ENCODE data around the gene KRT2. TPM values are rescaled to one million over a fixed set of nuclear protein-coding genes. Genes with fewer than 3 reads are reported as not detected.

The KRT2 gene
- polyA plus RNA-seq, 6 donors from 2014 or later = not detected

DNA sequence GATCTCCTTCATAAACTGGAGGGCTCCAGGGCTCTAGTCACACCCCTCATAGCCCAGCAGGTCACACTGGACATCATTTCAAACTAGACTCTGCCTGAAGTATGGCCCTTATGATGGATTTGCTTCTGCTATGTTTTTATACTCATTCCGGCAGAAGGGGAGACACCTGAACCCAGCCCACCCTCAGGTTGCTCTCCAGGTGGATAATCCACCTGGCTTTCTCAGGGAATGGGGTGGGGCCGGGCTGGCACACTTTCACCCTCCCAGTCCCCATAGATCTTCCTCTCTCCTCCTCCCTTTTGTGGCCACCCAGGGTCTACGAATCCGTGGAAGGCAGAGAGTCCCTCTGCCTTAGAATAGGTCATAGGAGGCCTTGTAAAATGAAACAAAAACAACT, 23.9 kb downstream of the KRT2 start:
- Mint-ChIP-seq H3K9me3 (peaks cover 0 to 16% (median 0%) of the 10 kb centered on the region in 7 donors), H3K4me1 (no peaks in the 10 kb centered on the region), H3K4me3 (no peak overlapping the region), H3K36me3 (peaks cover 0 to 2% of the 10 kb centered on the region in 2 donors), H3K27me3 (peaks cover 4 to 42% (median 12%) of the 10 kb centered on the region in 3 donors), H3K27ac (no peak overlapping the region)
- ATAC-seq (ENCODE audit: low read depth in 2 of 2) (no peak), DNase-seq (no peak)

- Mint-ChIP-seq H3K27me3 (peaks cover 4 to 42% (median 12%) of the 10 kb centered on the region in 3 donors), H3K4me1 (no peaks in the 10 kb centered on the region), H3K36me3 (peaks cover 0 to 8% of the 10 kb centered on the region in 2 donors), H3K4me3 (no peak overlapping the region), H3K27ac (no peak overlapping the region), H3K9me3 (peaks cover 0 to 21% (median 0%) of the 10 kb centered on the region in 7 donors)
- DNase-seq = no peak
- no peak for ATAC-seq (ENCODE audit: low read depth in 2 of 2)
These were observed 24.5 kb downstream of the KRT2 start for GRCh38 chr12:52627395-52628110.

GRCh38 chr12:52622349-52622748, 29.7 kb downstream of the KRT2 start:
- no peak for DNase-seq
- Mint-ChIP-seq H3K36me3 (peaks cover 0 to 9% of the 10 kb centered on the region in 2 donors), H3K27ac (no peak overlapping the region), H3K4me1 (no peaks in the 10 kb centered on the region), H3K27me3 (peaks cover 10 to 25% (median 16%) of the 10 kb centered on the region in 3 donors), H3K4me3 (no peak overlapping the region), H3K9me3 (peaks cover 0 to 23% (median 3%) of the 10 kb centered on the region in 7 donors)
- ATAC-seq (ENCODE audit: low read depth in 2 of 2) = no peak

GRCh38 chr12:52618866-52619265, 33.1 kb downstream of the KRT2 start:
- no peaks in the 10 kb centered on the region for H3K4me1 Mint-ChIP-seq

GRCh38 chr12:52618216-52618615, 33.8 kb downstream of the KRT2 start, which contains the start of gene KRT73:
Gene KRT73 (minus strand): TSS chr12:52618559. CDS start chr12:52618524, 35 bp downstream.
- Mint-ChIP-seq H3K27ac (no peak within 1 kb of the TSS), H3K27me3 (peaks cover 16 to 53% (median 39%) of the 10 kb centered on the region in 3 donors), H3K4me1 (no peaks in the 10 kb centered on the region), H3K4me3 (no peak within 1 kb of the TSS), H3K9me3 (peaks cover 0 to 9% (median 3%) of the 10 kb centered on the region in 7 donors), H3K36me3 (peaks cover 0 to 8% of the 10 kb centered on the region in 2 donors)
- ATAC-seq (ENCODE audit: low read depth in 2 of 2) = no peak
- DNase-seq = no peak

More at GRCh38 chr12:52618866-52619265, 33.1 kb downstream of the KRT2 start:
- Mint-ChIP-seq H3K4me3 (no peak overlapping the region), H3K27me3 (peaks cover 16 to 48% (median 37%) of the 10 kb centered on the region in 3 donors), H3K36me3 (peaks cover 0 to 9% of the 10 kb centered on the region in 2 donors), H3K27ac (no peak overlapping the region), H3K9me3 (peaks cover 0 to 15% (median 3%) of the 10 kb centered on the region in 7 donors)
- no peak for ATAC-seq (ENCODE audit: low read depth in 2 of 2)
- DNase-seq = no peak

- Mint-ChIP-seq H3K27me3 (peaks cover 20 to 53% (median 39%) of the 10 kb centered on the region in 3 donors), H3K4me3 (no peak overlapping the region), H3K27ac (no peak overlapping the region)
These were observed 34.6 kb downstream of the KRT2 start for GRCh38 chr12:52617403-52617785.

GRCh38 chr12:52616680-52617402, 35.2 kb downstream of the KRT2 start:
- Mint-ChIP-seq H3K4me1 (no peaks in the 10 kb centered on the region), H3K4me3 (no peak overlapping the region), H3K27me3 (peaks cover 24 to 55% (median 41%) of the 10 kb centered on the region in 3 donors), H3K36me3 (no peaks in the 10 kb centered on the region), H3K9me3 (peaks cover 0 to 3% (median 0%) of the 10 kb centered on the region in 7 donors), H3K27ac (no peak overlapping the region)
- no peak for DNase-seq
- no peak for ATAC-seq (ENCODE audit: low read depth in 2 of 2)

More at GRCh38 chr12:52617403-52617785, 34.6 kb downstream of the KRT2 start:
- ATAC-seq (ENCODE audit: low read depth in 2 of 2) (no peak), DNase-seq (no peak)
- peaks cover 0 to 3% (median 0%) of the 10 kb centered on the region in 7 donors for H3K9me3 Mint-ChIP-seq
- H3K4me1 Mint-ChIP-seq = no peaks in the 10 kb centered on the region
- no peaks in the 10 kb centered on the region for H3K36me3 Mint-ChIP-seq

- no peak overlapping the region for H3K27ac Mint-ChIP-seq
- H3K4me3 Mint-ChIP-seq = no peak overlapping the region
- ATAC-seq (ENCODE audit: low read depth in 2 of 2) = no peak
- no peaks in the 10 kb centered on the region for H3K36me3 Mint-ChIP-seq
- H3K4me1 Mint-ChIP-seq = no peaks in the 10 kb centered on the region
- H3K27me3 Mint-ChIP-seq = peaks cover 26 to 62% (median 44%) of the 10 kb centered on the region in 3 donors
- DNase-seq = no peak
- H3K9me3 Mint-ChIP-seq = peaks cover 0 to 3% (median 0%) of the 10 kb centered on the region in 7 donors
These were observed 36.1 kb downstream of the KRT2 start for GRCh38 chr12:52615912-52616311.

DNA sequence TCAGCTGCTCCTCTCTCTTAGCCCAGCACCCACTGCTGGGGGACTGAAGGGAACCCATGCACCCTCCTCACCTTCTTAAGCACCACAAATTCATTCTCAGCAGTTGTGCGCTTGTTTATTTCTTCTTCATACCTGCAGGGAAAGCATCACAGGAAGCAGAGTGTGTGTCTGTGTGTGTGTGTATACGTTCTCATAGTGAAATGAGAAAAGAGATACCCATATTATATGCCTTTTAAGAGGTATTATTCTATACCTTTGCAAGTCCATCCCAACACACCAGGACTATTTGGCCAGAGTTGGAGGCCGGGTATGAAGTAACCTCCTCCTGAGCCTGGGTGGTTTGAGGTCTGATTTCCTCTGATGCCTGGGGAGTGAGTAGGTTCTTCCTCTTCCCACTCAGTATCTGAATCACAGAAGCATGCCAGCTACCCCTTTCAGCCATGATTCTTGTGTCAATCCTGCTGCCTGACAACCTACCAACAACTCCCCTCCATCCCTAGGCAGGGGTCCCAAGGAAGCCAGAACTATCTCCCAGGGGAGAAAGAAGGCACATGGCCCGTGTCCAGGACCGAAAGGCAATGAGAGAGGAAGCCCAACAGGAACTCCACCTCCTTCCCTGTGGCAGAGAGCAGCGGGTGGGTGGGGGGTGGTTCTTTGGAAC, 36.7 kb downstream of the KRT2 start:
- Mint-ChIP-seq H3K9me3 (no peaks in the 10 kb centered on the region), H3K4me3 (no peak overlapping the region), H3K36me3 (no peaks in the 10 kb centered on the region), H3K27me3 (peaks cover 20 to 62% (median 44%) of the 10 kb centered on the region in 3 donors), H3K27ac (no peak overlapping the region), H3K4me1 (no peaks in the 10 kb centered on the region)
- DNase-seq = no peak
- ATAC-seq (ENCODE audit: low read depth in 2 of 2) = no peak

DNA sequence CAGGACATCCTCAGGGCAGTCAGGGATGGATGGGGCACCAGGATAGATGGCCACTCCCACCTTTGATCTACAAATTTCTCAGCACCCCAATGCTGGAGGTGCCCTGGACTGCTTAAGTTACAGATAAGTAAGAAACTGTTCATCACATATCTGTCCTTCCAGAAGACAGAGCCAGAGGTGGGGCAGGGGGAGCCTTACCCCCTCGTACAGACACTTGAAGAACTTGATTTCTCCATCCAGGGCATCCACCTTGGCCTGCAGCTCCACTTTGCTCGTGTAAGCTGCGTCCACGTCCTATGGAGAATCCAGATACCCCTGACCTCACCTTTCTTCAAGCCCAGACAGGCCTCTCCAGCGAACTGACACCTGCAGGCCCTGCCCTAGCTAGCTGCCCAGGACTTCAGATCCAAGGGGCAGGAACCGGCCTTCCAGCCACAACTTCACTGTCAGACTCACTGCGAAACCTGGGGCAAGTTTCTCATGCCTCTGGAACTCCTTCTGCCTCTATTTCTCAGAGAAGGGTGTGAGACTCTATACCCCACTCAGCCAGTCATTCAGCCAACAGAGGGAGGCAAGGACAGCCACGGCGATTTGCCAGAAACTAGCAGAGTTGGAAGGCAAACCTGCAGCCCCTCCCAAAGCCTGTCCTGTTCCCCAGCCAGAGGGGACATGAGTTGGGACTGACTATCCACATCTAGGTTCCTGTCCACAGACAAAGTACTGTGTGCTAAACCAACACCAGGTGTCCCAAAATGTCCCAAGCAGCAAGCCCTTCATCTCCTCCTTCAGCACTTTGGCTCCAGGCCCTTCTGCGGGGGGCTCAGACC, 37.4 kb downstream of the KRT2 start:
- H3K27ac Mint-ChIP-seq = no peak overlapping the region
- H3K36me3 Mint-ChIP-seq = no peaks in the 10 kb centered on the region
- peaks cover 20 to 62% (median 49%) of the 10 kb centered on the region in 3 donors for H3K27me3 Mint-ChIP-seq
- no peaks in the 10 kb centered on the region for H3K9me3 Mint-ChIP-seq
- DNase-seq (no peak), ATAC-seq (ENCODE audit: low read depth in 2 of 2) (no peak)
- H3K4me3 Mint-ChIP-seq = no peak overlapping the region
- H3K4me1 Mint-ChIP-seq = no peaks in the 10 kb centered on the region

DNA sequence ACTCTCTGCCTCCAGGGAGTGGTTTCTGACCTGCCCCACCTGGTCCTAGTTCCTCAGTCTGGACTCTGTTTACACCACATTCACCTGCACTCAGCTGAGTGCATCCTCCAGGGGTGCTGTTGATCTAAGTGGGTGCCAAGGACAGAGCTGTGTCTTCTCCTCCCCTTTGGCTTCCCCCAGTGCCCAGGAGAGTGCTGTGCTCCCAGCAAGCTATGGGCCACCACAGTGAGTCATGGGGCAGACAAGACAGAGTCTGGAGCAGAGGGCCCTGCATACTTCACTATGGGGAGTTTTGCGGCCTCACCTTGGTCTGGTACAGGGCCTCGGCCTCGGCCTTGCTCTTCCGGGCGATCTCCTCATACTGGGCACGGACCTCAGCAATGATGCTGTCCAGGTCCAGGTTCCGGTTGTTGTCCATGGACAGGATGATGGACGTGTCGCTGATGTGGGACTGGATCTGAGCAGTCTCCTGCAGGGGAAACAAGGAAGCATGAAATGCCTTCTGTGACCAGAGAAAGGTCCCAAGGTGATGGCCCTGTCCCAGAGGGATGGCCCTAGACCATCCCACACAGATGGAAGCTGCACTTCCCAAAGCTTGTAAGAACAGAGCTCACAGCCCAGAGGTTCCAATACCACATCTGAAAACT, 38.5 kb downstream of the KRT2 start:
- peaks cover 22 to 62% (median 54%) of the 10 kb centered on the region in 3 donors for H3K27me3 Mint-ChIP-seq
- H3K36me3 Mint-ChIP-seq = no peaks in the 10 kb centered on the region
- ATAC-seq (ENCODE audit: low read depth in 2 of 2) (no peak), DNase-seq (no peak)
- H3K4me1 Mint-ChIP-seq = no peaks in the 10 kb centered on the region
- H3K27ac Mint-ChIP-seq = no peak overlapping the region
- no peaks in the 10 kb centered on the region for H3K9me3 Mint-ChIP-seq
- H3K4me3 Mint-ChIP-seq = no peak overlapping the region

All from naive B cell (primary cell).